H1 (cell line): ENCODE measurements around the gene KNOP1. TPM values are rescaled to one million over a fixed set of nuclear protein-coding genes. Genes with fewer than 3 reads are reported as not detected.

Experiments used
- CTCF ChIA-PET: fragments of 300-600 bp; sonication (Branson Sonifier 250); formaldehyde crosslinking; loops from one replicate; lab custom pipeline; 2021; ENCODE audit not compliant: partially characterized antibody; lab: Charles Lee
- POLR2A ChIA-PET: fragments of 300-600 bp; sonication (Branson Sonifier 250); formaldehyde crosslinking; loops from one replicate; lab custom pipeline; 2021; ENCODE audit warnings: inconsistent platforms; ENCODE audit not compliant: partially characterized antibody; lab: Charles Lee
- DNase-seq, 2 experiments: peaks; one replicate each; pipeline versions ENCODE4 v3.0.0 to v3.0.0-alpha.2; 2010 to 2022; ENCODE audit warnings: low spot score in 2 of 2, low read depth in 1 of 2, mixed read lengths in 1 of 2
- FAIRE-seq: peaks from 2 replicates; lab custom pipeline; 2011; peaks lifted over from hg19 to GRCh38; lab: Jason Lieb, UNC
- H2AFZ ChIP-seq: 2 replicates; pipeline ENCODE4 v1.8.1; 2012; ENCODE audit warnings: low read length, inconsistent platforms
- H2AK5ac ChIP-seq: 2 replicates; pipeline ENCODE4 v1.6.1; 2013; ENCODE audit warnings: low read depth, low read length
- H2BK120ac ChIP-seq: replicated peaks from 2 replicates; pipeline ENCODE3; 2013; ENCODE audit warnings: low read depth, low read length, inconsistent platforms
- H2BK12ac ChIP-seq: 2 replicates; pipeline ENCODE4 v1.6.1; 2013; ENCODE audit warnings: low read depth, low read length
- H2BK15ac ChIP-seq: 2 replicates; pipeline ENCODE4 v1.6.1; 2013; ENCODE audit warnings: low read length
- H2BK20ac ChIP-seq: 2 replicates; pipeline ENCODE4 v1.6.1; 2013; ENCODE audit warnings: low read length
- H2BK5ac ChIP-seq: 2 replicates; pipeline ENCODE4 v1.6.1; 2013; ENCODE audit warnings: low read depth, low read length
- H3K14ac ChIP-seq: 2 replicates; pipeline ENCODE4 v1.6.1; 2013; ENCODE audit warnings: inconsistent platforms; ENCODE audit not compliant: insufficient read length
- H3K18ac ChIP-seq: 2 replicates; pipeline ENCODE4 v1.6.1; 2013; ENCODE audit warnings: low read length; ENCODE audit errors: extremely low read depth
- H3K23ac ChIP-seq: 2 replicates; pipeline ENCODE4 v1.6.1; 2013; ENCODE audit warnings: inconsistent platforms; ENCODE audit not compliant: insufficient read length
- H3K23me2 ChIP-seq: 2 replicates; pipeline ENCODE4 v1.6.1; 2013; ENCODE audit warnings: low read depth, low read length
- H3K27ac ChIP-seq: 2 replicates; pipeline ENCODE4 v1.6.1; 2011; ENCODE audit warnings: low read depth, low read length, inconsistent platforms
- H3K27me3 ChIP-seq, 4 experiments: replicated peaks in 1 of 4; 1 replicate in 1 of 4; 2 replicates in 3 of 4; pipeline versions ENCODE4 v1.6.1 to v1.8.1; 2011 to 2013; ENCODE audit warnings: low read length in 3 of 4, mild to moderate bottlenecking in 3 of 4, inconsistent platforms in 2 of 4, mixed read lengths in 2 of 4, moderate library complexity in 1 of 4; ENCODE audit not compliant: control insufficient read depth in 3 of 4, insufficient read depth in 3 of 4; ENCODE audit errors: extremely low read depth in 1 of 4
- H3K36me3 ChIP-seq, 4 experiments: 2 replicates each; pipeline versions ENCODE4 v1.6.1 to v1.8.1; 2011 to 2013; ENCODE audit warnings: mild to moderate bottlenecking in 4 of 4, low read length in 3 of 4, moderate library complexity in 2 of 4, control low read depth in 1 of 4, inconsistent platforms in 1 of 4; ENCODE audit not compliant: insufficient read depth in 4 of 4, control insufficient read depth in 2 of 4
- H3K4ac ChIP-seq: replicated peaks from 2 replicates; pipeline ENCODE3; 2013; ENCODE audit warnings: low read length, low read depth, mixed read lengths, inconsistent platforms; ENCODE audit not compliant: insufficient read length
- H3K4me1 ChIP-seq, 4 experiments: replicated peaks in 1 of 4; 1 replicate in 1 of 4; 2 replicates in 3 of 4; pipeline versions ENCODE4 v1.6.1 to v1.8.1; 2011 to 2013; ENCODE audit warnings: low read length in 3 of 4, inconsistent platforms in 2 of 4, mixed read lengths in 1 of 4; ENCODE audit not compliant: insufficient read depth in 4 of 4, control insufficient read depth in 3 of 4
- H3K4me2 ChIP-seq, 2 experiments: 2 replicates each; pipeline versions ENCODE4 v1.6.1 to v1.8.1; 2011 to 2013; ENCODE audit warnings: low read depth in 2 of 2, low read length in 2 of 2, control low read depth in 1 of 2, inconsistent platforms in 1 of 2, mild to moderate bottlenecking in 1 of 2; ENCODE audit not compliant: insufficient read depth in 1 of 2
- H3K4me3 ChIP-seq, 4 experiments: fragments of 200-600, 300-600 bp in 1 of 4; sonication (generic), shearing (Covaris generic), sonication (Bioruptor Twin) in 1 of 4; 2 replicates each; pipeline versions ENCODE4 v1.5.1 to v1.8.1; 2011 to 2016; ENCODE audit warnings: low read length in 4 of 4, low read depth in 3 of 4, control low read depth in 2 of 4, inconsistent platforms in 2 of 4, mild to moderate bottlenecking in 2 of 4, mixed read lengths in 1 of 4, moderate library complexity in 1 of 4; ENCODE audit not compliant: insufficient read depth in 2 of 4; ENCODE audit errors: extremely low read depth in 1 of 4
- H3K56ac ChIP-seq: replicated peaks from 2 replicates; pipeline ENCODE3; 2013; ENCODE audit warnings: low read depth, mild to moderate bottlenecking, mixed read lengths, low read length, inconsistent platforms; ENCODE audit not compliant: insufficient read length
- H3K79me1 ChIP-seq: 2 replicates; pipeline ENCODE4 v1.6.1; 2013; ENCODE audit warnings: low read depth, low read length, control low read depth
- H3K79me2 ChIP-seq, 2 experiments: 2 replicates each; pipeline versions ENCODE4 v1.6.1 to v1.8.1; 2012 to 2013; ENCODE audit warnings: low read length in 2 of 2, mild to moderate bottlenecking in 2 of 2, inconsistent platforms in 1 of 2; ENCODE audit not compliant: insufficient read depth in 2 of 2, control insufficient read depth in 1 of 2
- H3K9ac ChIP-seq, 4 experiments: replicated peaks in 1 of 4; 1 replicate in 1 of 4; 2 replicates in 3 of 4; pipeline versions ENCODE4 v1.6.1 to v1.8.1; 2011 to 2013; ENCODE audit warnings: low read depth in 3 of 4, low read length in 3 of 4, control low read depth in 2 of 4, mild to moderate bottlenecking in 2 of 4, moderate library complexity in 2 of 4, inconsistent platforms in 1 of 4; ENCODE audit errors: extremely low read depth in 1 of 4
- H3K9me3 ChIP-seq, 2 experiments: 2 replicates each; pipeline versions ENCODE4 v1.6.1 to v1.8.1; 2012 to 2013; ENCODE audit warnings: mild to moderate bottlenecking in 2 of 2, moderate library complexity in 2 of 2, control low read depth in 1 of 2, inconsistent platforms in 1 of 2, low read depth in 1 of 2, low read length in 1 of 2, mixed read lengths in 1 of 2; ENCODE audit not compliant: insufficient read depth in 2 of 2
- H4K20me1 ChIP-seq, 2 experiments: replicated peaks in 1 of 2; 2 replicates each; pipeline versions ENCODE3 to v1.8.1; 2011 to 2013; ENCODE audit warnings: inconsistent platforms in 2 of 2, low read length in 2 of 2, mild to moderate bottlenecking in 1 of 2; ENCODE audit not compliant: insufficient read depth in 2 of 2, control insufficient read depth in 1 of 2
- H4K5ac ChIP-seq: 2 replicates; pipeline ENCODE4 v1.6.1; 2013; ENCODE audit warnings: low read length, low read depth, mixed read lengths, inconsistent platforms; ENCODE audit not compliant: insufficient read length
- H4K8ac ChIP-seq: 2 replicates; pipeline ENCODE4 v1.8.0; 2013; ENCODE audit warnings: mild to moderate bottlenecking, moderate library complexity, low read length, inconsistent platforms; ENCODE audit not compliant: insufficient read depth; ENCODE audit errors: extremely low read depth
- H4K91ac ChIP-seq: replicated peaks from 2 replicates; pipeline ENCODE3; 2013; ENCODE audit warnings: low read length, mixed read lengths, inconsistent platforms; ENCODE audit not compliant: insufficient read length
- ATF3 ChIP-seq: IDR thresholded peaks from 2 replicates; pipeline ENCODE4 v1.6.1; 2011; ENCODE audit warnings: low read depth, mild to moderate bottlenecking, low read length; ENCODE audit not compliant: insufficient read depth
- BCL11A ChIP-seq, 2 experiments: IDR thresholded peaks; one replicate each; pipeline ENCODE4 v1.6.1; 2011; ENCODE audit warnings: low read depth in 2 of 2, low read length in 2 of 2, mild to moderate bottlenecking in 2 of 2
- EZH2 ChIP-seq: fragments of 200-600 bp; sonication (generic); IDR thresholded peaks from 2 replicates; pipeline ENCODE4 v1.7.1; 2012; ENCODE audit warnings: low read depth, mild to moderate bottlenecking, moderate library complexity, low read length, inconsistent platforms; ENCODE audit not compliant: severe bottlenecking
- FOSL1 ChIP-seq: IDR thresholded peaks from 2 replicates; pipeline ENCODE4 v1.6.1; 2011; ENCODE audit warnings: mild to moderate bottlenecking, low read depth, low read length, moderate library complexity; ENCODE audit not compliant: insufficient read depth
- HDAC6 ChIP-seq: IDR thresholded peaks from one replicate; pipeline ENCODE4 v1.7.1; 2012; ENCODE audit warnings: low read depth, mild to moderate bottlenecking, inconsistent platforms, low read length, moderate library complexity
- KDM1A ChIP-seq: fragments of 200-600, 300-600 bp; sonication (generic); IDR thresholded peaks from 2 replicates; pipeline ENCODE4 v1.7.1; 2016; ENCODE audit warnings: mild to moderate bottlenecking, low read length, borderline replicate concordance
- POLR2A ChIP-seq, 2 experiments: IDR thresholded peaks; 1 replicate in 1 of 2; 2 replicates in 1 of 2; pipeline ENCODE4 v1.6.1; 2011; ENCODE audit warnings: low read depth in 2 of 2, low read length in 2 of 2, mild to moderate bottlenecking in 2 of 2; ENCODE audit errors: control extremely low read depth in 1 of 2
- RBBP5 ChIP-seq: IDR thresholded peaks from 2 replicates; pipeline ENCODE4 v1.7.1; 2012; ENCODE audit warnings: low read depth, mild to moderate bottlenecking, inconsistent platforms, low read length, moderate library complexity, borderline replicate concordance
- RNF2 ChIP-seq: fragments of 200-900, 300-1000 bp; sonication (generic); IDR thresholded peaks from 2 replicates; pipeline ENCODE4 v1.7.1; 2016; ENCODE audit warnings: borderline replicate concordance, low read depth, mild to moderate bottlenecking, antibody characterized with exemption, low read length; ENCODE audit not compliant: poor library complexity, severe bottlenecking; ENCODE audit errors: missing control alignments
- TBP ChIP-seq: IDR thresholded peaks from 2 replicates; pipeline ENCODE4 v1.6.1; 2011; ENCODE audit warnings: low read depth, low read length, improper control_type of control experiment
- WGBS, 2 experiments: shearing (Covaris generic) in 1 of 2; methylation state at CpG; one replicate each; pipeline versions ENCODE4 v1.1.6 to v1.1.7; 2013 to 2015; ENCODE audit warnings: low lambda C conversion rate in 2 of 2, mixed read lengths in 2 of 2, inconsistent platforms in 1 of 2, low coverage in 1 of 2, missing lambda C conversion rate in 1 of 2; ENCODE audit not compliant: insufficient replicate concordance in 2 of 2, insufficient coverage in 1 of 2, insufficient read length in 1 of 2; ENCODE audit errors: extremely low coverage in 1 of 2, missing lambda C conversion rate in 1 of 2; 5-methylcytosine and 5-hydroxymethylcytosine counted together
- polyA plus RNA-seq, 7 experiments: library from polyadenylated mRNA; depleted of rRNA in 3 of 7; stranded (reverse) in 5 of 7; unstranded in 2 of 7; fragments of >200 nt in 5 of 7; fragments of 200-250 nt in 2 of 7; gene quantifications; 1 replicate in 5 of 7; 2 replicates in 1 of 7; 4 replicates in 1 of 7; pipeline versions ENCODE4 v1.2.1 to v1.2.3, GENCODE V29; 2011 to 2013; ENCODE audit warnings: missing spikeins in 2 of 7, mixed read lengths in 2 of 7
- total RNA-seq: library from RNA; stranded (reverse); fragmentation: NEBNext Ultra II Directional; extraction: Animal tissue kit (Norgen Biotek cat#: 25700); gene quantifications from 2 replicates; pipeline ENCODE4 v1.2.1, GENCODE V29; 2021
- TF ChIP-seq, protein P1 (sequence below): IDR thresholded peaks from 2 replicates; pipeline ENCODE4 v1.6.1; 2012; ENCODE audit warnings: inconsistent platforms

KNOP1 gene
- total and polyA plus RNA-seq, 2 of the 8 experiments (the other 6 are each of a cell fraction or from before 2014, with no cell fraction given) = 21.6 to 87.9 TPM

DNA sequence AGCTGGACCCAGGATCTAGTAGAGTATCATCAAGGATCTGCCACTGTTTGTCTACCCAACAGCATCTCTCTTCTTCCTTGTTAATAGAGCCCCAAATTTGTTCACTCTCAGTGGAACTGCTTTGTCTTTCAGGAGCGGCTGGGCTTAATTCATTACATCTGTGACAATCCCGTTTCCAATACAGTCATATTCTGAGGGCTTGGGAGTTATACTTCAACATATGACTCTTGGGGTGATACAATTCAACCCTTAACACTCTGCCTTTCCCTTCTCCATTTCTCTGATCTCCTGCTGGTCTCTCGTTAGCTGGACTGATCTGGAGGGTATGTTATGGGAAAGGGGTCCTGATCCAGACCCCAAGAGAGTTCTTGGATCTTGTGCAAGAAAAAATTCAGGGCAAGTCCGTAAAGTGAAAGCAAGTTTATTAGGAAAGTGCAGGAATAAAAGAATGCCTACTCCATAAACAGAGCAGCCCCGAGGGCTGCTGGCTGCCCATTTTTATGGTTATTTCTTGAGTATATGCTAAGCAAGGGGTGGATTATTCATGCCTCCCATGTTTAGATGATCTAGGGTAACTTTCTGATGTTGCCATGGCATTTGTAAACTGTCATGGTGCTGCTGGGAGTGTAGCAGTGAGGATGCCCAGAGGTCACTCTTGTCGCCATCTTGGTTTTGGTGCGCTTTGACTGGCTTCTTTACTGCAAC lies 42.5 kb upstream of the KNOP1 start:
- no peak overlapping the region for H2AK5ac ChIP-seq
- no peak overlapping the region for H3K4me2 ChIP-seq
- no peak overlapping the region for H3K27ac ChIP-seq
- no peaks in the 10 kb centered on the region for H3K79me2 ChIP-seq
- H4K5ac ChIP-seq = no peak overlapping the region
- H3K14ac ChIP-seq = no peak overlapping the region
- H2AFZ ChIP-seq = no peak overlapping the region
- no peak overlapping the region for H2BK5ac ChIP-seq
- DNase-seq (no peak), FAIRE-seq (no peak)
- H3K18ac ChIP-seq = no peak overlapping the region
- H4K20me1 ChIP-seq = no peaks in the 10 kb centered on the region
- no peak overlapping the region for H2BK20ac ChIP-seq
- H2BK12ac ChIP-seq = no peak overlapping the region
- no peak overlapping the region for H3K56ac ChIP-seq
- no peak overlapping the region for H3K9ac ChIP-seq
- 88% methylated on average over 7 of the region's 7 CpGs; no CpG with 5 or more reads in 1 of the 2 experiments for WGBS, 2 experiments
- no peaks in the 10 kb centered on the region for H3K27me3 ChIP-seq
- CTCF ChIA-PET = interaction anchor here (1.5 kb wide), 1 partner anchor 11 kb away, joined by 3 read pairs; no protein-coding TSS in a partner anchor
- H3K4me3 ChIP-seq = no peak overlapping the region
- H3K36me3 ChIP-seq = no peaks in the 10 kb centered on the region
- no peaks in the 10 kb centered on the region for H3K79me1 ChIP-seq
- H3K4ac ChIP-seq = no peak overlapping the region
- H4K8ac ChIP-seq = no peak overlapping the region
- POLR2A ChIA-PET = no interaction called here
- TF ChIP-seq EZH2 (no peak), BCL11A (IDR thresholded peaks at IDR 0.05; ENCODE audit: low read depth in 2 of 2, low read length in 2 of 2) (no peak), RBBP5 (no peak), RNF2 (no peak), HDAC6 (no peak), TBP (no peak), ATF3 (no peak), KDM1A (no peak), FOSL1 (no peak), POLR2A (IDR thresholded peaks at IDR 0.05; ENCODE audit: control extremely low read depth in 1 of 2, low read depth in 2 of 2, low read length in 2 of 2) (no peak)
- TF ChIP-seq, protein P1, sequence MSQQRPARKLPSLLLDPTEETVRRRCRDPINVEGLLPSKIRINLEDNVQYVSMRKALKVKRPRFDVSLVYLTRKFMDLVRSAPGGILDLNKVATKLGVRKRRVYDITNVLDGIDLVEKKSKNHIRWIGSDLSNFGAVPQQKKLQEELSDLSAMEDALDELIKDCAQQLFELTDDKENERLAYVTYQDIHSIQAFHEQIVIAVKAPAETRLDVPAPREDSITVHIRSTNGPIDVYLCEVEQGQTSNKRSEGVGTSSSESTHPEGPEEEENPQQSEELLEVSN = no peak
- H2BK15ac ChIP-seq = no peak overlapping the region
- no peaks in the 10 kb centered on the region for H3K23me2 ChIP-seq
- no peak overlapping the region for H4K91ac ChIP-seq
- no peaks in the 10 kb centered on the region for H3K4me1 ChIP-seq
- no peaks in the 10 kb centered on the region for H3K9me3 ChIP-seq
- no peak overlapping the region for H3K23ac ChIP-seq
- no peak overlapping the region for H2BK120ac ChIP-seq
